HEK293 (cell line): ENCODE data around the gene GGT5.
A peak's percentile ranks its signal among the peaks of the same experiment; 100 is the strongest.

ENCODE experiments used
- CTCF ChIA-PET: fragments of 350-600 bp; formaldehyde crosslinking; extraction: SDS; loops from one replicate; lab custom pipeline; 2021; ENCODE audit warnings: antibody characterized with exemption; lab: Yijun Ruan, JAX
- POLR2A ChIA-PET: fragments of 300-600 bp; formaldehyde crosslinking; extraction: SDS; loops from one replicate; lab custom pipeline; 2020; ENCODE audit warnings: antibody characterized with exemption, inconsistent platforms; lab: Yijun Ruan, JAX
- H3K27ac ChIP-seq: fragments of 200-500 bp; sonication (Bioruptor generic); 2 replicates; pipeline ENCODE4 v1.5.1; 2014; ENCODE audit warnings: low read depth, low read length, control low read depth, inconsistent platforms; ENCODE audit errors: extremely low read depth
- H3K36me3 ChIP-seq, 2 experiments: fragments of 200-500 bp in 1 of 2; sonication (Bioruptor generic) in 1 of 2; 1 replicate in 1 of 2; 2 replicates in 1 of 2; pipeline ENCODE4 v1.5.1; 2014 to 2017; ENCODE audit warnings: inconsistent platforms in 2 of 2, low read length in 2 of 2; ENCODE audit not compliant: control insufficient read depth in 2 of 2, insufficient read depth in 1 of 2
- H3K4me1 ChIP-seq: fragments of 200-500 bp; sonication (Bioruptor generic); 2 replicates; pipeline ENCODE4 v1.5.1; 2014; ENCODE audit warnings: mild to moderate bottlenecking, low read length, inconsistent platforms; ENCODE audit not compliant: control insufficient read depth, insufficient read depth
- H3K4me3 ChIP-seq: 2 replicates; pipeline ENCODE4 v1.5.1; 2011; ENCODE audit warnings: low read depth, mild to moderate bottlenecking, control low read depth, low read length, moderate library complexity
- H3K9me3 ChIP-seq: fragments of 200-500 bp; sonication (Bioruptor generic); 2 replicates; pipeline ENCODE4 v1.5.1; 2014; ENCODE audit warnings: low read depth, low read length, inconsistent platforms; ENCODE audit not compliant: control insufficient read depth, insufficient read depth
- BCL11B ChIP-seq: fragments of 450-650 bp; formaldehyde crosslinking; IDR thresholded peaks from 2 replicates; pipeline ENCODE4 v1.5.1; 2016; ENCODE audit warnings: low read depth, missing biosample characterization, missing genetic modification characterization
- CTCF ChIP-seq: fragments of 450-650 bp; formaldehyde crosslinking; IDR thresholded peaks from 2 replicates; pipeline ENCODE4 v1.5.1; 2016; ENCODE audit warnings: missing biosample characterization, missing genetic modification characterization
- GLIS1 ChIP-seq: fragments of 450-650 bp; formaldehyde crosslinking; IDR thresholded peaks from 2 replicates; pipeline ENCODE4 v1.5.1; 2016; ENCODE audit warnings: missing biosample characterization, missing genetic modification characterization
- GLIS2 ChIP-seq: fragments of 450-650 bp; formaldehyde crosslinking; IDR thresholded peaks from 2 replicates; pipeline ENCODE4 v1.5.1; 2016; ENCODE audit warnings: missing biosample characterization, missing genetic modification characterization
- MZF1 ChIP-seq: fragments of 450-650 bp; formaldehyde crosslinking; IDR thresholded peaks from 2 replicates; pipeline ENCODE4 v1.5.1; 2017; ENCODE audit warnings: missing biosample characterization, missing genetic modification characterization, borderline replicate concordance
- PBX3 ChIP-seq: sonication (generic); formaldehyde crosslinking; IDR thresholded peaks from 2 replicates; pipeline ENCODE4 v1.8.1; 2022; ENCODE audit warnings: mild to moderate bottlenecking, moderate library complexity, missing genetic modification reagents
- SCRT2 ChIP-seq: fragments of 450-650 bp; formaldehyde crosslinking; IDR thresholded peaks from 2 replicates; pipeline ENCODE4 v1.5.1; 2016; ENCODE audit warnings: missing biosample characterization, missing genetic modification characterization
- SP3 ChIP-seq: fragments of 450-650 bp; formaldehyde crosslinking; IDR thresholded peaks from 2 replicates; pipeline ENCODE4 v1.5.1; 2016; ENCODE audit warnings: missing biosample characterization, missing genetic modification characterization
- ZNF133 ChIP-seq: fragments of 450-650 bp; formaldehyde crosslinking; IDR thresholded peaks from 2 replicates; pipeline ENCODE4 v1.5.1; 2016; ENCODE audit warnings: missing biosample characterization, missing genetic modification characterization
- ZNF23 ChIP-seq: fragments of 450-650 bp; formaldehyde crosslinking; IDR thresholded peaks from 2 replicates; pipeline ENCODE4 v1.5.1; 2016; ENCODE audit warnings: missing biosample characterization, missing genetic modification characterization, borderline replicate concordance
- ZNF266 ChIP-seq: fragments of 450-650 bp; formaldehyde crosslinking; IDR thresholded peaks from 2 replicates; pipeline ENCODE4 v1.5.1; 2016; ENCODE audit warnings: missing biosample characterization, missing genetic modification characterization, low read depth
- ZNF302 ChIP-seq: fragments of 450-650 bp; formaldehyde crosslinking; IDR thresholded peaks from 2 replicates; pipeline ENCODE4 v1.5.1; 2016; ENCODE audit warnings: missing biosample characterization, missing genetic modification characterization, low read depth
- ZNF37A ChIP-seq: fragments of 450-650 bp; IDR thresholded peaks from 2 replicates; pipeline ENCODE4 v1.5.1; 2018; ENCODE audit warnings: missing biosample characterization, missing genetic modification characterization
- ZNF391 ChIP-seq: fragments of 450-650 bp; formaldehyde crosslinking; IDR thresholded peaks from 2 replicates; pipeline ENCODE4 v1.5.1; 2016; ENCODE audit warnings: low read depth, missing biosample characterization, missing genetic modification characterization, borderline replicate concordance
- ZNF433 ChIP-seq: fragments of 450-650 bp; formaldehyde crosslinking; IDR thresholded peaks from 2 replicates; pipeline ENCODE4 v1.5.1; 2016; ENCODE audit warnings: missing biosample characterization, missing genetic modification characterization, low read depth
- ZNF549 ChIP-seq: fragments of 450-650 bp; IDR thresholded peaks from 2 replicates; pipeline ENCODE4 v1.5.1; 2018; ENCODE audit warnings: missing biosample characterization, missing genetic modification characterization, mild to moderate bottlenecking, inconsistent platforms, moderate library complexity
- ZNF654 ChIP-seq: fragments of 450-650 bp; formaldehyde crosslinking; IDR thresholded peaks from 2 replicates; pipeline ENCODE4 v1.5.1; 2016; ENCODE audit warnings: low read depth, missing biosample characterization, missing genetic modification characterization
- ZNF76 ChIP-seq: fragments of 450-650 bp; formaldehyde crosslinking; IDR thresholded peaks from 2 replicates; pipeline ENCODE4; 2016; ENCODE audit warnings: low read depth, missing biosample characterization, missing genetic modification characterization, borderline replicate concordance
- ZSCAN5A ChIP-seq: fragments of 450-650 bp; formaldehyde crosslinking; IDR thresholded peaks from 2 replicates; pipeline ENCODE4 v1.5.1; 2016; ENCODE audit warnings: missing biosample characterization, missing genetic modification characterization
- TF ChIP-seq, protein P1 (sequence below): fragments of 450-650 bp; formaldehyde crosslinking; IDR thresholded peaks from 2 replicates; pipeline ENCODE4 v1.5.0; 2017; ENCODE audit warnings: missing biosample characterization, missing genetic modification characterization, borderline replicate concordance
- TF ChIP-seq, protein P2 (sequence below): fragments of 450-650 bp; formaldehyde crosslinking; IDR thresholded peaks from 2 replicates; pipeline ENCODE4 v1.5.1; 2016; ENCODE audit warnings: missing biosample characterization, missing genetic modification characterization

GGT5 gene

GRCh38 chr22:24190159-24190540, 54.7 kb downstream of the GGT5 start:
- ChIA-PET CTCF (interaction anchor here (0.6 to 2.5 kb wide), 22 partner anchors 9 to 569 kb away, joined by 3 to 17 read pairs (median 4); partner anchors contain the start of gene SUSD2), POLR2A (interaction anchor here (0.8 kb wide), 1 partner anchor 9 kb away, joined by 3 read pairs; the partner anchor contains the start of gene SUSD2)
- H3K4me1 ChIP-seq, result no peaks in the 10 kb centered on the region
- H3K36me3 ChIP-seq, result no peaks in the 10 kb centered on the region
- no peaks in the 10 kb centered on the region for H3K9me3 ChIP-seq
- H3K4me3 ChIP-seq, result no peak overlapping the region
- TF ChIP-seq ZNF433 (tag by site-specific recombination), result no peak
- TF ChIP-seq ZNF391 (tag by site-specific recombination), result no peak
- TF ChIP-seq SP3 (tag by site-specific recombination), result no peak
- no peak for TF ChIP-seq ZNF133 (tag by site-specific recombination)
- TF ChIP-seq, protein P1, sequence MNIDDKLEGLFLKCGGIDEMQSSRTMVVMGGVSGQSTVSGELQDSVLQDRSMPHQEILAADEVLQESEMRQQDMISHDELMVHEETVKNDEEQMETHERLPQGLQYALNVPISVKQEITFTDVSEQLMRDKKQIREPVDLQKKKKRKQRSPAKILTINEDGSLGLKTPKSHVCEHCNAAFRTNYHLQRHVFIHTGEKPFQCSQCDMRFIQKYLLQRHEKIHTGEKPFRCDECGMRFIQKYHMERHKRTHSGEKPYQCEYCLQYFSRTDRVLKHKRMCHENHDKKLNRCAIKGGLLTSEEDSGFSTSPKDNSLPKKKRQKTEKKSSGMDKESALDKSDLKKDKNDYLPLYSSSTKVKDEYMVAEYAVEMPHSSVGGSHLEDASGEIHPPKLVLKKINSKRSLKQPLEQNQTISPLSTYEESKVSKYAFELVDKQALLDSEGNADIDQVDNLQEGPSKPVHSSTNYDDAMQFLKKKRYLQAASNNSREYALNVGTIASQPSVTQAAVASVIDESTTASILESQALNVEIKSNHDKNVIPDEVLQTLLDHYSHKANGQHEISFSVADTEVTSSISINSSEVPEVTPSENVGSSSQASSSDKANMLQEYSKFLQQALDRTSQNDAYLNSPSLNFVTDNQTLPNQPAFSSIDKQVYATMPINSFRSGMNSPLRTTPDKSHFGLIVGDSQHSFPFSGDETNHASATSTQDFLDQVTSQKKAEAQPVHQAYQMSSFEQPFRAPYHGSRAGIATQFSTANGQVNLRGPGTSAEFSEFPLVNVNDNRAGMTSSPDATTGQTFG (tag by site-specific recombination), result no peak
- no peak for TF ChIP-seq ZNF549 (tag by site-specific recombination)
- no peak for TF ChIP-seq ZSCAN5A (tag by site-specific recombination)
- no peak for TF ChIP-seq PBX3 (CRISPR knock-in tag)
- no peak for TF ChIP-seq ZNF23
- TF ChIP-seq, protein P2, sequence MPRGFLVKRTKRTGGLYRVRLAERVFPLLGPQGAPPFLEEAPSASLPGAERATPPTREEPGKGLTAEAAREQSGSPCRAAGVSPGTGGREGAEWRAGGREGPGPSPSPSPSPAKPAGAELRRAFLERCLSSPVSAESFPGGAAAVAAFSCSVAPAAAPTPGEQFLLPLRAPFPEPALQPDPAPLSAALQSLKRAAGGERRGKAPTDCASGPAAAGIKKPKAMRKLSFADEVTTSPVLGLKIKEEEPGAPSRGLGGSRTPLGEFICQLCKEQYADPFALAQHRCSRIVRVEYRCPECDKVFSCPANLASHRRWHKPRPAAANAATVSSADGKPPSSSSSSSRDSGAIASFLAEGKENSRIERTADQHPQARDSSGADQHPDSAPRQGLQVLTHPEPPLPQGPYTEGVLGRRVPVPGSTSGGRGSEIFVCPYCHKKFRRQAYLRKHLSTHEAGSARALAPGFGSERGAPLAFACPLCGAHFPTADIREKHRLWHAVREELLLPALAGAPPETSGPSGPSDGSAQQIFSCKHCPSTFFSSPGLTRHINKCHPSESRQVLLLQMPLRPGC (tag by site-specific recombination), result no peak
- TF ChIP-seq ZNF302 (tag by site-specific recombination), result no peak
- TF ChIP-seq ZNF37A (tag by site-specific recombination), result no peak
- TF ChIP-seq ZNF266, result no peak
- no peak for TF ChIP-seq BCL11B (tag by site-specific recombination)
- TF ChIP-seq ZNF76, result no peak
- TF ChIP-seq SCRT2, result no peak
- no peak for TF ChIP-seq MZF1 (tag by site-specific recombination)
- H3K27ac ChIP-seq, result no peak overlapping the region

DNA sequence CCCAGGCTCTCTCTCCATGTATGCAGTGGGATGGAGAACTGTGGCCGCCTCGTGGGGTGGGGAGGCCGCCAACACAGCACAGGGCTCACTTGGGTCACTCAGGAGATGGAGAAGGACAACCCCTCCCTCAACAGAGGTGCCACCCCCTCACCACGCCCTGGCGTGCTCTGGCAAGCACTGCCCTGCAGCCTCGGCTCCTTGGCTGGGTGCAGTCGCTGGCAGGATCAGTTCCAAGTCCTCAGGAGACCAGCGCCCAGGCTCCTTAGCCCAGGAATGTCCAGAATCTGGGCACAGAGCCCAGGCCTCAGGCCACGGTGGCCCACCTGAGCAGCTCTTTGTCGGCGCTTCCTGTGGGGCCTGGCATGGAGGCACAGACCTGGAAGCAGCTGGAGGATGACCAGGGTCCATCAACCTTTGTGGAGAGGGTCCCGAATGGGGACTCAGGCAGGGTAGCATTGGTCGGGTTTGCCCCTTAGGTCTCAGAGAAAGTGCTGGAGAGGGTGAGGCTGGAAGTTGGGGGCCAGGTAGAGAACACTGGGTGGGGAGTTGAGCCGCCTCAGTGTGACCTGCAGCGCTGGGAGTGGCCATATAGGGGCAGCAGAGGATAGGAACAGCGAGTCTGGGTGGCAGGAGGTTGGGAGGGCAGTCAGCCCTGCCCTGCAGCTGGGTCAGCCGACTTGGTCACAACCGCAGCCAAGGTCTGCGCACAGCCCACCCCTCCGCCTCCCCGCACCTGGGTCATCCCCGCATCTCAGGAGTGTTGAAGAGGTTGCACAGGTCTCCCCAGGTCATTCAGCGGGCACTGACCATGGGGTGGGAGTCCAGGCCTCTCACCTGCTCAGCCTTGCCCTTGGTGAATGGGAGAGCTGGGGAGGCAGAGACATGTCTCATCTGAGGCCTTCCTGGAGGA, 55.4 kb downstream of the GGT5 start:
- Histone ChIP-seq H3K27ac (no peak overlapping the region), H3K36me3 (no peaks in the 10 kb centered on the region), H3K4me1 (no peaks in the 10 kb centered on the region), H3K4me3 (no peak overlapping the region), H3K9me3 (no peaks in the 10 kb centered on the region)
- TF ChIP-seq ZNF549 (tag by site-specific recombination) (no peak), ZNF654 (tag by site-specific recombination) (peak; percentile 70), CTCF (peak; percentile 91), GLIS2 (peak; percentile 34; the same call in 1 of the 2 replicates), GLIS1 (tag by site-specific recombination) (peak; percentile 11; the same call in 1 of the 2 replicates)
- ChIA-PET CTCF (interaction anchor here (0.6 to 2.5 kb wide), 30 partner anchors 8 to 570 kb away, joined by 3 to 17 read pairs (median 3); partner anchors contain the start of genes GGT5 and SUSD2), POLR2A (interaction anchor here (0.8 kb wide), 1 partner anchor 8 kb away, joined by 3 read pairs; the partner anchor contains the start of gene SUSD2)
